Activated T-cell treated with anti-CD3 and anti-CD28 coated beads, Interleukin-2, amount 50 U/mL, for 24 hours (primary cell): ENCODE results near the gene PSMB8.
A peak's percentile ranks its signal among the peaks of the same experiment; 100 is the strongest.

Source experiments
- DNase-seq: peaks from one replicate; pipeline ENCODE4 v3.0.0-alpha.2; 2020
- H3K27ac Mint-ChIP-seq: 2 replicates; pipeline ENCODE4 v1.8.0; 2020; ENCODE audit warnings: mild to moderate bottlenecking, mixed read lengths
- H3K27me3 Mint-ChIP-seq: 2 replicates; pipeline ENCODE4 v1.8.0; 2020; ENCODE audit warnings: mixed read lengths
- H3K36me3 Mint-ChIP-seq: 2 replicates; pipeline ENCODE4 v1.8.0; 2020; ENCODE audit warnings: low read depth, mixed read lengths
- H3K4me1 Mint-ChIP-seq: 2 replicates; pipeline ENCODE4 v1.8.0; 2020; ENCODE audit warnings: low read depth, mixed read lengths
- H3K4me3 Mint-ChIP-seq: 2 replicates; pipeline ENCODE4 v1.8.0; 2020; ENCODE audit warnings: mild to moderate bottlenecking, moderate library complexity, mixed read lengths
- H3K9me3 Mint-ChIP-seq: 2 replicates; pipeline ENCODE4 v1.8.0; 2020; ENCODE audit warnings: mixed read lengths

Gene PSMB8

GRCh38 chr6:32837651-32838113 is 6.2 kb downstream of the PSMB8 start:
- DNase-seq = no peak

DNA sequence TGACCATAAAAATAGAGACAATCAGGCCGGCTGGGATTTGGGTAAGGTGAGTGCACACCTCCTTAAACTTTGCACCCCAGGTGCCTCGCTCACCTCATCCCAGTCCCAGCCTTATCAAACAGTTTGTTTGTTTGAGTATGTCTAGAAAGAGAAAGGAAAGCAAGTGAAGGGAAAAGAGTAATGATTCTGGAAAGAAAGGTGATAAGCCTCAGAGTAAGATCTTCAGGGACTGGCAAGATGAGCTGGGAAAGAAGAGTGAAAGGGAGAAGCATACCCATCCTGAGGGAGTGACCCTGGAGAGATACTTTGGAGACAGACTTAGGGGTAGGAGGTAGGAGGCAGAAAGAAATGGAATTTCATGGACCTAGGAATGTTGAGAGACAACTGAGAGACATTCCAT is 7.0 kb downstream of the PSMB8 start:
- Mint-ChIP-seq H3K4me1 (peaks cover 84% of the 10 kb centered on the region), H3K27me3 (no peaks in the 10 kb centered on the region), H3K4me3 (peak overlapping the region; percentile 82), H3K36me3 (peaks cover 93% of the 10 kb centered on the region), H3K27ac (peak overlapping the region; percentile 100), H3K9me3 (no peaks in the 10 kb centered on the region)
- DNase-seq = no peak

More at GRCh38 chr6:32837651-32838113, 6.2 kb downstream of the PSMB8 start:
- Mint-ChIP-seq H3K36me3 (peaks cover 93% of the 10 kb centered on the region), H3K4me1 (peaks cover 86% of the 10 kb centered on the region), H3K4me3 (peak overlapping the region; percentile 82), H3K9me3 (no peaks in the 10 kb centered on the region), H3K27me3 (no peaks in the 10 kb centered on the region), H3K27ac (peak overlapping the region; percentile 100)

DNA sequence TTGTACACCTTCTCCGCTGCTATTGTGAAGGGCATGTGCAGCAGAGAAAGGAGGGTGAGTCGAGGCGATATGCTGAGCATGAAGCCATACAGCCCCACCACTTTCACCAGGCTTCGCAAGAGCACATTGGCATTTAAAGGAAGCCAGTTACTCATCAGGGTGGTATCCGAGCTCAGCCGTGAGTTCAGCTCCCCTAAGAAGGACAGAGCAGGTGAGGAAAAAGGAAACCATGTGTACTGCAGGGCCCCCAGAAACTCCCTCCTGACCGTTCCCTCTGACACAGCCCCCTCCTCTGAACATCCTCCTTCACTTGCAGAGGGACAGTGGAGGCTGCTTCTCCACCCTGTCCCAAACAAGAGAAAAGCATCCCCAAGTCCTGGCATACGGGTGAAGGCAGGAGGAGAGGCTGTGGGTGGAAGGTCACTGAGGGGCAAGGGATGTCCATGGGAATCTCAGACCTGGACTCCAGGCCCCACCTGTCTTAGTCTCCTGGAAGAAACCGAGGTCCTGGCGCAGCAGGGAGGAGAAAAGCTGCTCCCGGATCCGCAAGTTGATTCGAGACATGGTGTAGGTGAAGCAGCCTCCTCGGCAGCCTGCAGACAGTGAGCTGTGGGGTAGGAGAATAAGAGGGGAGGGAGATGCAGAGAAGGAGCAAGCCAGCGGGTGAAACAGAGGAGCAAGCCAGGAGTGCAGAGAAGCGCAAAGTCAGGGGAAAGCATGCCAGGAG is 8.5 kb downstream of the PSMB8 start:
- Mint-ChIP-seq H3K9me3 (no peaks in the 10 kb centered on the region), H3K27ac (peak overlapping the region; percentile 100), H3K4me3 (peak overlapping the region; percentile 82), H3K4me1 (peaks cover 79% of the 10 kb centered on the region), H3K36me3 (peaks cover 93% of the 10 kb centered on the region), H3K27me3 (no peaks in the 10 kb centered on the region)
- no peak for DNase-seq

DNA sequence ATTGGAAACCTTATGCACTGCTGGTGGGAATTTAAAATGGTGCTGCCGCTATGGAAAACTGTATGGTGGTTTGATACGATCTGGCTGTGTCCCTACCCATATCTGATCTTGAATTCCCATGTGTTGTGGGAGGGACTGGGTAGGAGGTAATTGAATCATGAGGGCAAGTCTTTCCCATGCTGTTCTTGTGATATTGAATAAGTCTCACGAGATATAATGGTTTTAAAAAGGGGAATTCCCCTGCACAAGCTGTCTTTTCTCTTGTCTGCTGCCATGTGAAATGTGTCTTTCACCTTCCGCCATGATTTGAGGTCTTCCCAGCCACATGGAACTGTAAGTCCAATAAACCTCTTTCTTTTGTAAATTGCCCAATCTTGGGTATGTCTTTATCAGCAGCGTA is 10.2 kb downstream of the PSMB8 start:
- Mint-ChIP-seq H3K4me1 (peaks cover 78% of the 10 kb centered on the region), H3K4me3 (peak overlapping the region; percentile 82), H3K27ac (peak overlapping the region; percentile 100), H3K27me3 (no peaks in the 10 kb centered on the region), H3K9me3 (no peaks in the 10 kb centered on the region), H3K36me3 (peaks cover 95% of the 10 kb centered on the region)
- DNase-seq = no peak

- no peaks in the 10 kb centered on the region for H3K27me3 Mint-ChIP-seq
- no peak for DNase-seq
- H3K36me3 Mint-ChIP-seq = peaks cover 99% of the 10 kb centered on the region
- H3K9me3 Mint-ChIP-seq = no peaks in the 10 kb centered on the region
- no peak overlapping the region for H3K4me3 Mint-ChIP-seq
- H3K27ac Mint-ChIP-seq = peak overlapping the region; percentile 58
- peaks cover 86% of the 10 kb centered on the region for H3K4me1 Mint-ChIP-seq
Observed at GRCh38 chr6:32832535-32832934, 11.3 kb downstream of the PSMB8 start.

DNA sequence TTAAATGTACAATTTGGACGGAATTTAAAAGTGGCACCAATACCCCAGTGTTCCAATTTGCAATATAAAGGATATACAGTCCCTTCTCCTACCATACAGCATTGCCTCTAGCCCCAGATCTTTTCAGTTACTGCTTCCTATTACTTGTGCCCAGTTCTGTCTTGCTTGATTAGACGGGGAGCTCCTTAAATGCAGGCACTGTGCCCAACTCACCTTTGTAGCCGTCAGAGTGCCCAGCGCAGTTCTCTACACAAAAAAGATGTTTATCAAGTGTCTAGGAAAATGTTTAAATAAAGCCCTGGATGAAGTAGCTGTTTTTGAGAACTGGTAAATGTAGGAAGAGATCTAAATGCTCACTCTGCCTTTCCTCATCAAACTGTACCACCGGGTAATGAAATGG is 12.9 kb downstream of the PSMB8 start:
- DNase-seq = no peak
- peaks cover 99% of the 10 kb centered on the region for H3K36me3 Mint-ChIP-seq
- H3K4me3 Mint-ChIP-seq = no peak overlapping the region
- no peaks in the 10 kb centered on the region for H3K27me3 Mint-ChIP-seq
- peaks cover 81% of the 10 kb centered on the region for H3K4me1 Mint-ChIP-seq
- H3K27ac Mint-ChIP-seq = peak overlapping the region; percentile 80
- no peaks in the 10 kb centered on the region for H3K9me3 Mint-ChIP-seq

GRCh38 chr6:32830017-32830416 is 13.8 kb downstream of the PSMB8 start:
- no peaks in the 10 kb centered on the region for H3K9me3 Mint-ChIP-seq
- peaks cover 72% of the 10 kb centered on the region for H3K4me1 Mint-ChIP-seq
- peaks cover 92% of the 10 kb centered on the region for H3K36me3 Mint-ChIP-seq
- no peaks in the 10 kb centered on the region for H3K27me3 Mint-ChIP-seq
- H3K4me3 Mint-ChIP-seq = no peak overlapping the region
- peak overlapping the region; percentile 80 for H3K27ac Mint-ChIP-seq
- no peak for DNase-seq

DNA sequence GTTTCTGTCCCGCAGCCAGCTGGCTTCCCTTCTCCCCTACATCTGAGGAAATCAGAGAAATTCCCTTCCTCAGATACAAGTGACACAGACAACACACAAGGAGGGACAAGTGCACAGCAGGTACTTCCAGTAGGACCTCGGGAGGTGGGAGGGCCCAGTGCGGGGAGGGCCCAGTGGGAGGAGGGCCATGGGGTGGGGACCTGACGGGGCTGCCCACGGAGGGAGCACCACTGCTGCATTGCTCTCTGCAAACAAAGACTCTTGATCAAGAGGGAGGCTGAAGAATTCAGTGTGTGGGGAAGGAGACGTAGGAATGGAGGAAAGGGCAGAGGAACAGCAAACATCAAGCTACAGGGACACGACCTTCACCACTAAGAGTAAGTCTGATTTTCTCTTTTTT is 14.4 kb downstream of the PSMB8 start:
- H3K36me3 Mint-ChIP-seq = peaks cover 87% of the 10 kb centered on the region
- H3K27ac Mint-ChIP-seq = peak overlapping the region; percentile 82
- peaks cover 67% of the 10 kb centered on the region for H3K4me1 Mint-ChIP-seq
- H3K27me3 Mint-ChIP-seq = no peaks in the 10 kb centered on the region
- no peak overlapping the region for H3K4me3 Mint-ChIP-seq
- no peaks in the 10 kb centered on the region for H3K9me3 Mint-ChIP-seq
- no peak for DNase-seq

DNA sequence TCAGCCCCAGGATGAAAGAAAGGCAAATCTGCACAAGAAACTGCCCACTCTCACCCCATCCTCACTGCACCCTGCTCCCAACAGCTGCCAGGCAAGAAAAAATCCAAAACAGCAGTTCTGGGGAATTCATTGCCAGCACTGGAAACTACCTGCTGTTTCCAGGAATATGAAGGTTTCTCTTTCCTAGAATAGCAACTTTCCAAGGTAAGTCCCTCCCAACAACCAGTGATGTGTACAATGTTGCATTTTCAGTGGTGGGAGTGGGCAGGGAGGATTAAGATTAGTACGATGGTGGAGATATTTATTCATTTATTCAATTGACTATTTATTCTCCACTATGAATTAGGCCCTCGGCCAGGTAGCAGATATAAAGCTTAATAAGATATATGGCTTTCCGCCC is 16.8 kb downstream of the PSMB8 start:
- Mint-ChIP-seq H3K4me1 (peaks cover 45% of the 10 kb centered on the region), H3K27me3 (no peaks in the 10 kb centered on the region), H3K36me3 (peaks cover 62% of the 10 kb centered on the region), H3K9me3 (no peaks in the 10 kb centered on the region), H3K27ac (peak overlapping the region; percentile 35), H3K4me3 (no peak overlapping the region)
- no peak for DNase-seq

DNA sequence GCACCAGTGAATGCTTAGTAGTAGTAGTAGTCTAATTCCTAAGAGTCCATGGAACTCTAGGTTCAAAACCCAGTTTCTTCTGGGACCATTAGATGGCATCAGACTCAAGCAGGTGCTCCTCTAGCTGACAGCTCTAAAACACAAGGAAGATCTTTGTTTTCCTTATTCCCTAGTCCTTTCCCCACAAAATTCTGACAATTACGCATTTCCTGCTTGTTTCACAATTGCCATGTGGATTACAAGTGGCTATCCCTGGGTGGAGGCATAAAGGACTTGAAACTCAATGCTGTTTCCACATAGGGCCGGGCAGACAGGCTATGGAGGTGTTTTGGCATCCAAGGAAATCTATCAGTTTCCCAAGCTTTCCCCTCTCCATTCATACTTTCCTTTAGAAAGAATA is 17.9 kb downstream of the PSMB8 start:
- Mint-ChIP-seq H3K36me3 (peaks cover 52% of the 10 kb centered on the region), H3K4me1 (peaks cover 39% of the 10 kb centered on the region), H3K4me3 (no peak overlapping the region), H3K27me3 (no peaks in the 10 kb centered on the region), H3K9me3 (no peaks in the 10 kb centered on the region), H3K27ac (peak overlapping the region; percentile 35)
- no peak for DNase-seq

DNA sequence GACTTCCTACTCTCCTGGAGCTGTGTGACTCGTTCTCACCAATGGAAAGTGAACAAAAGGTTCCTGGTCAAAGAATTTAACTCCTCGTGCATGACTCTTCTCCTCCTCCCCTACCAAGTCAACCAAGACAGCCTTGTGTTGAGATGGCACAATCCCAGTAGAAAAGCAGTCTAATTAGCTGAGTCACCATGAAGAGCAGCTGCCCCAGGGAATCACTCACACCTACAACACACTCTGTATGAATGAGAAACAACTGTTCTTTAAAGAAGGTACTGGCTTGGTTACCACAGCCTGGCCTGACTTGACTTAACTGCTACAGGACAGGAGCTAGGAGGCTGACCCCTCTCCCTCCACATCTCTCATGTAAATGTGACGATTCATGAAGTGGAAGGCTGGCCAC is 24.1 kb downstream of the PSMB8 start:
- Mint-ChIP-seq H3K27ac (no peak overlapping the region), H3K4me3 (no peak overlapping the region), H3K27me3 (no peaks in the 10 kb centered on the region), H3K36me3 (peaks cover 3% of the 10 kb centered on the region), H3K9me3 (no peaks in the 10 kb centered on the region), H3K4me1 (peaks cover 11% of the 10 kb centered on the region)
- no peak for DNase-seq

- H3K4me3 Mint-ChIP-seq = no peak overlapping the region
- no peaks in the 10 kb centered on the region for H3K27me3 Mint-ChIP-seq
- no peak overlapping the region for H3K27ac Mint-ChIP-seq
- peaks cover 10% of the 10 kb centered on the region for H3K36me3 Mint-ChIP-seq
- DNase-seq = no peak
- H3K9me3 Mint-ChIP-seq = no peaks in the 10 kb centered on the region
- H3K4me1 Mint-ChIP-seq = peaks cover 11% of the 10 kb centered on the region
Observed at GRCh38 chr6:32818867-32819266, 25.0 kb downstream of the PSMB8 start.

DNA sequence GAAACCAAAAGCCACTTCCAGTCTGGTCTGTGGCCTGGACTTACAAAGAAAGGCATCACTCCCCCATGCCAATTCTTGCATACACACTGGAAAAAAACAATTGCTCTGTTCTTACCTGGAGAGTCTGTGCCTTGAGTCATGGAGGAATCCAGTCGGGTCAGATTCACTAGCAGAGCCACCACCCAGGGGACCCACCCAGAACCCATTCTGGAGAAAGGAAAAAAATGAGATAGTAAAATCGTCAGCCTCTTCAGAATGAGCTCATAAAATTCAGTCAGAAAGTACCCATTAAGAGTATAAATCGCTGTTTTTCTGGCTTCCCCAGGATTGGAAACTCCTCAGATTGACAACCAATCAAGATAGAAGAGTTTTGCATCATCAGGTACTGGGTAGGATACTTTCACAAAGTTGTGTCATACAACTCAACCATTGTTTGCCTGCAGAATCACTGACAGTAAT is 27.1 kb downstream of the PSMB8 start, which contains the start of gene HLA-DOB:
TSS of gene HLA-DOB (minus strand) at position 257 of the 459 bp plus-strand sequence. CDS start at position 206, 51 bp downstream.
- Mint-ChIP-seq H3K27me3 (no peaks in the 10 kb centered on the region), H3K36me3 (peaks cover 15% of the 10 kb centered on the region), H3K4me1 (peaks cover 11% of the 10 kb centered on the region), H3K4me3 (no peak within 1 kb of the TSS), H3K9me3 (no peaks in the 10 kb centered on the region), H3K27ac (no peak within 1 kb of the TSS)
- no peak for DNase-seq

GRCh38 chr6:32815996-32816395 is 27.9 kb downstream of the PSMB8 start:
- Mint-ChIP-seq H3K4me1 (peaks cover 11% of the 10 kb centered on the region), H3K9me3 (no peaks in the 10 kb centered on the region), H3K27me3 (no peaks in the 10 kb centered on the region), H3K36me3 (peaks cover 15% of the 10 kb centered on the region), H3K27ac (no peak overlapping the region), H3K4me3 (no peak overlapping the region)
- no peak for DNase-seq

DNA sequence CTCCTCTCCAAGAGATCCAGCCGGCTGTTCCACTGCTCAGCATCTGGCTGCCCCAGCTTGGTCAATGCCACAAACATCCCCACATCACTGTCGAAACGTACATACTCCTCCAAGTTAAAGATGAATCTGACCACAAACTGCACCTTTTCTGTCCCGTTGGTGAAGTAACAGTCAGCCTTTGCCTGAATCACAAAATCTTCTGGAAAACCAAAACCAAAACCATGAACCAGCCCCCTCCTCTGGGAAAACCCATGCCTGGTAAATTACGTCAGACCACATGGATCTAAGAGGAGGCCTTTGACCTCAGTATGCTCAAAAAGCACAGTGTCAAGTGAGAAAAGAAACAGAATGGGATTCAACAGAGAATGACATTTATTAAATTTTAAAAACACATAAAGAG is 28.7 kb downstream of the PSMB8 start:
- no peak for DNase-seq
- Mint-ChIP-seq H3K4me3 (no peak overlapping the region), H3K27me3 (no peaks in the 10 kb centered on the region), H3K36me3 (peaks cover 15% of the 10 kb centered on the region), H3K9me3 (no peaks in the 10 kb centered on the region), H3K4me1 (peaks cover 11% of the 10 kb centered on the region), H3K27ac (no peak overlapping the region)
